ENCODE measurements around the gene DNM1. TPM values are rescaled to one million over a fixed set of nuclear protein-coding genes. Genes with fewer than 3 reads are reported as not detected.

DNM1 gene
- polyA plus RNA-seq, 3 donors: 4.5 to 22.8 (median 6.4) TPM

DNA sequence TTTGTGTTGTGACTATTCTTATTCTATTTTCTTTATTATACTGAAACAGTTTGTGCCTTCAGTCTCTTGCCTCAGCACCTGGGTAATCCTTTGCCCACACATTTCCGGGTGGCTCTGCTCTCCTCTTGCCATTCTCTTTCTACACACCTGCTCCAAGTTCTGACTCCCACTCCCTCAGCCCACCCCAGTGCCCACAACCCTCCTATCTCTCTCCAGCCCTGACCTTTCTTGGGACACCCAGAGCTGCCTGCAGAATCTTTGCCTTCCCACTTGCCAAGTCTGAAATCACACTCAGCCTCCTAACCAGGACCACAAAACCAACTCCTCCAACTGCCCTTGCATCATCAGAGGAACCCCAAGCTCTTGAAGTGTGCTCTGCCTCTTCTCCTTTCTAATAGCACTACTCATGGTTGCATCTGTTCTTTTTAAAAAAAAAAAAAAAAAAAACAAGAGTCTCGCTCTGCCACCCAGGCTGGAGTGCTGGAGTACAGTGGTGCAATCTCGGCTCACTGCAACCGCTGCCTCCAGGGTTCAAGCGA lies 77.0 kb downstream of the DNM1 start:
- 51 to 93% (median 76%) methylated on average over 5 of the region's 5 CpGs for WGBS, 3 donors
- no peak overlapping the region for H3K27ac ChIP-seq (ENCODE audit: low read depth, low read length)

- no peak overlapping the region for H3K27ac ChIP-seq (ENCODE audit: low read depth, low read length)
- WGBS, 3 donors: 94 to 96% (median 96%) methylated on average over 6 of the region's 6 CpGs
Observed at GRCh38 chr9:128282500-128282899, 79.3 kb downstream of the DNM1 start.

DNA sequence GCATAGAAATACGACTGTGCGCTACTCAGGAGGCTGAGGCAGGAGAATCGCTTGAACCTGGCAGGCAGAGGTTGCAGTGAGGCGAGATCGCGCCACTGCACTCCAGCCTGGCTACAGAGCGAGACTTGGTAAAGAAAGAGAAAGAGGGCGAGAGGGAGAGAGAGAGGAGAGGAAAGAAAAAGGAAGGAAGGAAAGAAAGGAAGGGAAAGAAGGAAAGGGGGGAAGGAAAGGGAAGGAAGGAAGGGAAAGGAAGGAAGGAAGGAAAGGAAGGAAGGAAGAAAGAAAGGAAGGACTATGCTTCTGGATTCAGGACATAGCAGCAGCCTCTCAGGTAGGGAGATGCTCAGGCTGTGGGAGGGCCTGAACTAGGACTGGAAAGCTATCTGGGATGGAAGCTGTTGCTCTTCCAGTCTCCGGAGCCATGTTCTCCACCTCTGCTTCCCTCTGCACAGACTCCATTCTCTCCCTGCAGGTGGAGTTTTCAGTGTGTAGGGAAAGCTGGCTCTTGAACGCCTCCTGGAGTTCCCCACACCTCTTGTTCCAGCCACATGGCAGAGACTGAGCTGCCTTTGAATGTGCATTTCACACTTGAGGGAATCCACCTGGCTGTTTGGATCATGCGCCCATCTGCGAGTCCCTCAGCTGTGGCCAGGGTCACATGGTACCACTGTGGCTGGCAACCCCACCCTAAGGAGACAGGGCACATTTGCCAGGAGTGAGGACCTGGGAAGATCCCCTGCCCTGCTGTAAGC lies 82.0 kb downstream of the DNM1 start:
- no peak overlapping the region for H3K27ac ChIP-seq (ENCODE audit: low read depth, low read length)
- 95 to 96% (median 96%) methylated on average over 12 of the region's 12 CpGs for WGBS, 3 donors

DNA sequence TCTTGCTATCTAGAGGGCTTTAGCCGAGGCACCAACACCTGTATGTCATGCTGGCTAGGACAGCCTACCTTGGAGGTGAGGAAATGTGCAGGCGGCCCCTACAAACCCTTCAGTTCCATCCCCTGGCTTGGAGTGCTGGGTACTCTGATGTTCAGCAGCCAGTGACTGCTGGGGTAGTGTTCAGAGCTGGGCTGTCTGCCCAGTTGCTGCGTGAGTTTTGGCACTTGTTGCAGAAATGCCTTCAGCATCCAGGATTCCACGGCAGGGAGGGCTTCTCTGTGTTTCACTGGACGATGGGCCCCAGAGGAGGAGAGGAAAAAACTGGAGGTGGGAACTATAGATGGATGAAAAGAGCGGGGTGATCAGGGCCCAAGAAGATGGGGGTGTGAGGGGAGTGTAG lies 83.3 kb downstream of the DNM1 start:
- H3K27ac ChIP-seq (ENCODE audit: low read depth, low read length): no peak overlapping the region
- 64 to 70% (median 67%) methylated on average over 6 of the region's 6 CpGs for WGBS, 3 donors

- WGBS, 3 donors: 85 to 88% (median 86%) methylated on average over 11 of the region's 11 CpGs
- no peak overlapping the region for H3K27ac ChIP-seq (ENCODE audit: low read depth, low read length)
Observed at GRCh38 chr9:128288273-128289004, 85.3 kb downstream of the DNM1 start.

DNA sequence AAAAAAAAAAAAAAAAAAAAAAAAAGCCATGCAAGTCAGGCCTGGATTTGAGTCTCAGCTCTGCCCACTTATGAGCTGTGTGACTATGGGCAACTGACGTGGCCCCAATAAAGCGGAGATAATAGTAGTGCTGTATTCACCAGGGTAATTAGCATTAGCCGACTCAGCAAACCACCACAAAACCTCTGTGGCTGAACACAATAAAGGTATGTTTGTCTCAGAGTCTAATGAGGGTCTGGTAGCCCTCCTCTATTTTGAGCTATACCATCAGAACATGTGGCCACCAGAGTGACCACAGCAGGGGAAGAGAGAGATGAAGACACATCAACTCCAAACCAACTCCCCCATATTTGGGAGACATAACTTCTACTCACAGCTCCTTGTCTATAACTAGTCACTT lies 88.8 kb downstream of the DNM1 start:
- WGBS, 3 donors: 93 to 94% (median 93%) methylated on average over 3 of the region's 3 CpGs
- no peak overlapping the region for H3K27ac ChIP-seq (ENCODE audit: low read depth, low read length)

- no peak overlapping the region for H3K27ac ChIP-seq (ENCODE audit: low read depth, low read length)
- WGBS, 3 donors: 86 to 89% (median 88%) methylated on average over 4 of the region's 4 CpGs
Observed at GRCh38 chr9:128293091-128293490, 89.9 kb downstream of the DNM1 start.

DNA sequence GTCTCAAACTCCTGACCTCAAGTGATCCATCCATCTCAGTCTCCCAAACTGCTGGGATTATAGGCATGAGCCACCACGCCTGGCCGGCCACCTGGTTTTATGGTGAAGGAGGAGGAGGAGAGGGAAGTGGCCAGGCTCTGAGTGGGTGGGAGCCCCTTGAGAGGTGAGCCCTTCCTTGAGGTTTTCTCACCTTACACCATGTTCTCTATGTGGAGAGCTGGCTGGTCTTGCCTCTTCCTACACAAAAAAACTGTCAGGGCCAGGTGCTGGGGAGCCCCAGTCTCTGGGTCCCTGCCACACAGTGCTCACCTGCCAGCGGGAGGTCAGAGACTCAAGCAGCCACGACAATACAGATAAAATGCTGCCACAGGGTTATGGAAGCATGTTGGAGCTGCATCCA lies 91.0 kb downstream of the DNM1 start:
- WGBS, 3 donors: 83 to 97% (median 86%) methylated on average over 4 of the region's 4 CpGs
- H3K27ac ChIP-seq (ENCODE audit: low read depth, low read length): no peak overlapping the region

DNA sequence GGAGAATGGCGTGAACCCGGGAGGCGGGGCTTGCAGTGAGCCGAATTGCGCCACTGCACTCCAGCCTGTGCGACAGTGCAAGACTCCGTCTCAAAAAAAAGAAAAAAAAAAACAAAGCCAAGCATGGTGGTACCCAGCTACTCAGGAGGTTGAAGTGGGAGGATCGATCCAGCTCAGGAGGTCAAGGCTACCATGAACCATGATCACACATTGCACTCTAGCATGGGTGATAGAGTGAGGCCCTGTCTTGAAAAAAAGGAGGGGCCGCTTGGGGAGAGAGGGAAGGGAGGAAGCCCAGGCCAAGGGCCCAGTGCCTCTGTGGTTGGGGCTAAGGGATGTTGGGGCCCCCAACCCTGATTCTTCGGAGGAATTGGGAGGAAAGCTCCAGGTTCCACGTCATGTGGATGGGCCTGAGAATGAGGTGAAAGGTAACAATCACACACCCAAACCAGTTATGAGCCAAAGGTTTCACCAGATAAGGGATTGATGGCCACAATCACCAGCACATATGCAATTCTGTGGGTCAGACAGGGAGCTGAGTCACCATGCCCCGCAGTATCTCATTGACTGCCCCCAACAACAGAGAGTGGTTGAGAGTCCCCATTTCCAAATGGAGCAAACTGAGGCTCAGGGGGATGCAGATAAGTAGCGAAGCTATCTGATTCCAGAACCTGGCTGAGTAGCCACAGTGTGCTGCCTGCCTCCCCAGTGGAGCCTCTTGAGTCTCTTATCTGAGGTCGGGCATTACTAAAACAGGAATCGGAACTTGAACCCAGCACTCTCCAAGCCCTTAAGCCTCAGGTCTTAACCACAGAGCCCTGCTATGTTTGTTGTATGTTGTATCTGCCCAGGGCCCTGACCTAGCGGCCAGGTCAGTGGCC lies 93.4 kb downstream of the DNM1 start:
- WGBS, 3 donors: 83 to 88% (median 85%) methylated on average over 16 of the region's 16 CpGs
- H3K27ac ChIP-seq (ENCODE audit: low read depth, low read length): no peak overlapping the region

DNA sequence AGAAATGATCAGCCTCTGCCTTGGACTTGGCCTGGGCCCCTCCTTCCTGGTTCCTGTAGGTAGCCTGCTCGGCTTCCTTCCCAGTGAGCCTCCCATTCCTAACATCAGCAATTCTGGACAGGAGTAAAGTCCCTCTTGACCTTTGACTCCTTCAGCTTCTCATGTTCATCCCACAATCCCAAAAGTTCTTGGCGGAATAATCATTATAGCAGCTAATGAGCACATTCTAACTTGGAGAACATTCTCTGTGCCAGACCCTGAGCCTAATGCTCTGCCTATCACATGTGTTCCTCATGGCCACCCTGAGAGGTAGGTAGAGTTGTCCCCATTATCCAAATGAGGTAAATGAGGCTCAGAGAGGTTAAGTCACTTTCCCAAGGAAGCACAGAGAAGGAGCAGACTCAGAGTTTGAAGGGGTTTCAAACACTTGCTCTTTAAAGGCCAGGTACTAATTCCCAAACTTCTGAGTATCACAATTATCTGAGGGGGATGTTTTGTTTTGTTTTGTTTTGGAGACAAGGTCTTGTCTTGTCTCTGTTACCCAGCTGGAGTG lies 94.1 kb downstream of the DNM1 start:
- no peak overlapping the region for H3K27ac ChIP-seq (ENCODE audit: low read depth, low read length)
- 82 to 94% (median 83%) methylated on average over 2 of the region's 2 CpGs for WGBS, 3 donors

DNA sequence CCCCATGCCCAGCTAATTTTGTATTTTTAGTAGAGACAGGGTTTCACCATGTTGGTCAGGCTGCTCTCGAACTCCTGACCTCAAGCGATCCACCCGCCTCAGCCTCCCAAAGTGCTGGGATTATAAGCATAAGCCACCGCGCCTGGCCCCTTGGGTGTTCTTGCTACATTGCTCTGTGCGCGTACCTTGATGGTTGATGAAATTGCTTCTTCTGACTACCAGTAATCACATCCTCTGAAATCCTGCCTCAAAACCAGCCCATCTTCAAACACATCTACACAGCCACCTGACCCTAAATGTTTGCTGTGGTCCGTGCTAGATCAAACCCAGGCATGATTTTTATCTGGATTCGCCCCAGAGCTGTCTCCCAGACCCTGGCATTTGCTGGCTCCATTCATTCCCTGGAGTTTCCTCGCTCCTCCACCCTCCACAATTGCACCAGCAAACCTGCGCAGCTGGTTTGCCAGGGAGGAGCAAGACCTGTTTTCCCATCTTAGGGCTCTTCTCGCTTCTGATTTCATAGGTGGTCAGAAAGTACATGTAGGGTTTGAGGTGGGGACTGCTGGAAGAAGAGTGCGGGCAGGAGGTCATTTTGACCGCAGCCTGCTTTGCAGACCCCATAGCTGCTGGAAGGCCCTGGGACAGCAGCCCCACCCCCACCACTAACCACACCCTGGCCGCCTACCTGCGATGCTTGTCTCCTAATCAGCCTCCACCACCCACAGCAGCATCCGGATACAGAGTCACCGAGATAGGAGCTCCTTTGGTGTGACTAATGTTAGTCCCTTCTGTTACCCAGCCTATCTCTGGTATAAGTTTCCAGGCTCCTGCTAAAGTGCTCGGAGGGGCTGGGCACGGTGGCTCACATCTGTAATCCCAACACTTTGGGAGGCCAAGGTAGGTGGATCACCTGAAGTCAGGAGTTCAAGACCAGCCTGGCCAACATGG lies 95.6 kb downstream of the DNM1 start:
- 80 to 93% (median 88%) methylated on average over 20 of the region's 20 CpGs for WGBS, 3 donors
- no peak overlapping the region for H3K27ac ChIP-seq (ENCODE audit: low read depth, low read length)

GRCh38 chr9:128304136-128304970 lies 101.2 kb downstream of the DNM1 start:
- WGBS, 3 donors: 70 to 81% (median 80%) methylated on average over 9 of the region's 9 CpGs
- H3K27ac ChIP-seq (ENCODE audit: low read depth, low read length): no peak overlapping the region

Other genes with a start within 250 kb of the DNM1 start
- 10 to 100 TPM; 11.2 to 18.6 (median 14.9) TPM for gene EEIG1, start 222.4 kb upstream of the DNM1 start, polyA plus RNA-seq
- gene NAIF1, start 136.1 kb upstream of the DNM1 start, polyA plus RNA-seq: 1 to 10 TPM; 4.8 to 6.6 (median 5.1) TPM
- 100 to 1,000 TPM in 1 of 3 donors, 10 to 100 TPM in 2; 40.4 to 129 (median 61.0) TPM for gene SLC25A25, start 135.1 kb upstream of the DNM1 start, polyA plus RNA-seq
- gene PTGES2, start 75.7 kb upstream of the DNM1 start, polyA plus RNA-seq: 10 to 100 TPM; 36.1 to 63.9 (median 39.9) TPM
- 10 to 100 TPM in 1 of 3 donors, 1 to 10 TPM in 2; 5.9 to 15.6 (median 9.5) TPM for gene LCN2, start 53.9 kb upstream of the DNM1 start, polyA plus RNA-seq
- 100 to 1,000 TPM in 1 of 3 donors, 10 to 100 TPM in 2; 74.5 to 110 (median 95.4) TPM for gene BBLN, start 43.1 kb upstream of the DNM1 start, polyA plus RNA-seq
- 10 to 100 TPM; 56.6 to 69.7 (median 57.0) TPM for gene CIZ1, start 11.8 kb upstream of the DNM1 start, polyA plus RNA-seq
- gene GOLGA2, start 72.6 kb downstream of the DNM1 start, polyA plus RNA-seq: 100 to 1,000 TPM in 1 of 3 donors, 10 to 100 TPM in 2; 39.4 to 118 (median 52.6) TPM
- 10 to 100 TPM; 19.4 to 45.3 (median 27.9) TPM for gene SWI5, start 72.9 kb downstream of the DNM1 start, polyA plus RNA-seq
- gene TRUB2, start 119.1 kb downstream of the DNM1 start, polyA plus RNA-seq: 10 to 100 TPM in 2 of 3 donors, 1 to 10 TPM in 1; 9.2 to 17.4 (median 10.7) TPM
- gene COQ4, start 119.5 kb downstream of the DNM1 start, polyA plus RNA-seq: 10 to 100 TPM; 30.6 to 46.2 (median 42.0) TPM
- 10 to 100 TPM; 10.9 to 16.7 (median 13.6) TPM for gene SLC27A4, start 137.1 kb downstream of the DNM1 start, polyA plus RNA-seq
- gene URM1, start 168.0 kb downstream of the DNM1 start, polyA plus RNA-seq: 10 to 100 TPM; 58.8 to 75.4 (median 60.4) TPM
- 10 to 100 TPM; 13.8 to 59.4 (median 19.8) TPM for gene CERCAM, start 217.5 kb downstream of the DNM1 start, polyA plus RNA-seq